ENCODE data around the gene POLR1C.
A peak's percentile ranks its signal among the peaks of the same experiment; 100 is the strongest.
"Not testable (repeated sequence)": the region's sequence is repeated elsewhere in the genome, so short reads cannot be mapped to it uniquely, and the experiment has no call there.

POLR1C gene

GRCh38 chr6:43488667-43489276, 28.1 kb upstream of the POLR1C start:
- H3K4me1 Mint-ChIP-seq = peaks cover 19% of the 10 kb centered on the region
- no peak overlapping the region for H3K4me3 Mint-ChIP-seq
- H3K9me3 Mint-ChIP-seq = no peaks in the 10 kb centered on the region
- no peak for ATAC-seq
- no peaks in the 10 kb centered on the region for H3K27me3 Mint-ChIP-seq
- H3K36me3 Mint-ChIP-seq = peaks cover 10% of the 10 kb centered on the region
- H3K27ac Mint-ChIP-seq = no peak overlapping the region

GRCh38 chr6:43489277-43490072, 27.4 kb upstream of the POLR1C start:
- no peak overlapping the region for H3K4me3 Mint-ChIP-seq
- peaks cover 10% of the 10 kb centered on the region for H3K36me3 Mint-ChIP-seq
- H3K9me3 Mint-ChIP-seq = no peaks in the 10 kb centered on the region
- H3K4me1 Mint-ChIP-seq = peaks cover 19% of the 10 kb centered on the region
- no peak overlapping the region for H3K27ac Mint-ChIP-seq
- ATAC-seq = no peak
- H3K27me3 Mint-ChIP-seq = no peaks in the 10 kb centered on the region

- no peak for ATAC-seq
- Mint-ChIP-seq H3K27me3 (no peaks in the 10 kb centered on the region), H3K27ac (no peak overlapping the region), H3K4me1 (peaks cover 26% of the 10 kb centered on the region), H3K36me3 (peaks cover 10% of the 10 kb centered on the region), H3K4me3 (no peak overlapping the region), H3K9me3 (no peaks in the 10 kb centered on the region)
Measured at GRCh38 chr6:43490523-43490939, 26.4 kb upstream of the POLR1C start.

GRCh38 chr6:43491750-43492661, 24.9 kb upstream of the POLR1C start:
- Mint-ChIP-seq H3K27me3 (no peaks in the 10 kb centered on the region), H3K27ac (no peak overlapping the region), H3K9me3 (no peaks in the 10 kb centered on the region), H3K4me1 (peaks cover 26% of the 10 kb centered on the region), H3K36me3 (peaks cover 10% of the 10 kb centered on the region), H3K4me3 (no peak overlapping the region)
- ATAC-seq = no peak

- peaks cover 26% of the 10 kb centered on the region for H3K4me1 Mint-ChIP-seq
Measured at GRCh38 chr6:43492673-43493072, 24.2 kb upstream of the POLR1C start.

GRCh38 chr6:43493230-43493629, 23.7 kb upstream of the POLR1C start:
- no peaks in the 10 kb centered on the region for H3K9me3 Mint-ChIP-seq
- H3K4me1 Mint-ChIP-seq = peaks cover 22% of the 10 kb centered on the region
- H3K36me3 Mint-ChIP-seq = peaks cover 7% of the 10 kb centered on the region
- no peak overlapping the region for H3K4me3 Mint-ChIP-seq
- H3K27me3 Mint-ChIP-seq = no peaks in the 10 kb centered on the region
- no peak overlapping the region for H3K27ac Mint-ChIP-seq
- ATAC-seq = no peak

More at GRCh38 chr6:43492673-43493072, 24.2 kb upstream of the POLR1C start:
- Mint-ChIP-seq H3K9me3 (no peaks in the 10 kb centered on the region), H3K27me3 (no peaks in the 10 kb centered on the region), H3K27ac (no peak overlapping the region), H3K4me3 (no peak overlapping the region), H3K36me3 (peaks cover 10% of the 10 kb centered on the region)
- ATAC-seq = no peak

- peaks cover 18% of the 10 kb centered on the region for H3K4me1 Mint-ChIP-seq
- no peak overlapping the region for H3K27ac Mint-ChIP-seq
- no peaks in the 10 kb centered on the region for H3K27me3 Mint-ChIP-seq
- H3K9me3 Mint-ChIP-seq = no peaks in the 10 kb centered on the region
- ATAC-seq = no peak
- peaks cover 11% of the 10 kb centered on the region for H3K36me3 Mint-ChIP-seq
- H3K4me3 Mint-ChIP-seq = no peak overlapping the region
Measured at GRCh38 chr6:43493833-43494232, 23.1 kb upstream of the POLR1C start.

- H3K9me3 Mint-ChIP-seq = no peaks in the 10 kb centered on the region
- no peak for ATAC-seq
- no peak overlapping the region for H3K4me3 Mint-ChIP-seq
- H3K27me3 Mint-ChIP-seq = no peaks in the 10 kb centered on the region
- H3K36me3 Mint-ChIP-seq = peaks cover 15% of the 10 kb centered on the region
- H3K27ac Mint-ChIP-seq = no peak overlapping the region
- H3K4me1 Mint-ChIP-seq = peaks cover 14% of the 10 kb centered on the region
Measured at GRCh38 chr6:43494321-43494720, 22.6 kb upstream of the POLR1C start.

GRCh38 chr6:43494766-43495165, 22.1 kb upstream of the POLR1C start:
- Mint-ChIP-seq H3K4me1 (peaks cover 12% of the 10 kb centered on the region), H3K27ac (peak overlapping the region; percentile 29), H3K27me3 (no peaks in the 10 kb centered on the region), H3K36me3 (peaks cover 19% of the 10 kb centered on the region), H3K9me3 (no peaks in the 10 kb centered on the region), H3K4me3 (no peak overlapping the region)
- no peak for ATAC-seq

GRCh38 chr6:43495409-43495941, 21.4 kb upstream of the POLR1C start:
- peaks cover 7% of the 10 kb centered on the region for H3K4me1 Mint-ChIP-seq
- H3K36me3 Mint-ChIP-seq = peaks cover 18% of the 10 kb centered on the region
- H3K27me3 Mint-ChIP-seq = no peaks in the 10 kb centered on the region
- no peak overlapping the region for H3K4me3 Mint-ChIP-seq
- no peak for ATAC-seq
- H3K9me3 Mint-ChIP-seq = no peaks in the 10 kb centered on the region
- peak overlapping the region; percentile 29 for H3K27ac Mint-ChIP-seq

GRCh38 chr6:43496370-43497128, 20.3 kb upstream of the POLR1C start:
- Mint-ChIP-seq H3K27ac (no peak overlapping the region), H3K4me1 (peaks cover 7% of the 10 kb centered on the region)
- no peak for ATAC-seq

GRCh38 chr6:43497129-43497396, 19.8 kb upstream of the POLR1C start:
- peaks cover 7% of the 10 kb centered on the region for H3K4me1 Mint-ChIP-seq
- H3K27ac Mint-ChIP-seq = no peak overlapping the region
- peaks cover 33% of the 10 kb centered on the region for H3K36me3 Mint-ChIP-seq
- no peaks in the 10 kb centered on the region for H3K9me3 Mint-ChIP-seq
- no peak overlapping the region for H3K4me3 Mint-ChIP-seq
- no peaks in the 10 kb centered on the region for H3K27me3 Mint-ChIP-seq
- ATAC-seq = no peak

More at GRCh38 chr6:43496370-43497128, 20.3 kb upstream of the POLR1C start:
- Mint-ChIP-seq H3K9me3 (no peaks in the 10 kb centered on the region), H3K36me3 (peaks cover 28% of the 10 kb centered on the region), H3K27me3 (no peaks in the 10 kb centered on the region), H3K4me3 (no peak overlapping the region)

GRCh38 chr6:43497689-43498088, 19.2 kb upstream of the POLR1C start:
- H3K27me3 Mint-ChIP-seq = no peaks in the 10 kb centered on the region
- H3K4me1 Mint-ChIP-seq = peaks cover 7% of the 10 kb centered on the region
- H3K4me3 Mint-ChIP-seq = no peak overlapping the region
- peaks cover 39% of the 10 kb centered on the region for H3K36me3 Mint-ChIP-seq
- no peak for ATAC-seq
- H3K9me3 Mint-ChIP-seq = no peaks in the 10 kb centered on the region
- no peak overlapping the region for H3K27ac Mint-ChIP-seq

GRCh38 chr6:43498291-43498690, 18.6 kb upstream of the POLR1C start:
- H3K4me3 Mint-ChIP-seq, H3K4me1 Mint-ChIP-seq, ATAC-seq, H3K27me3 Mint-ChIP-seq, H3K9me3 Mint-ChIP-seq, H3K27ac Mint-ChIP-seq: not testable (repeated sequence)
- H3K36me3 Mint-ChIP-seq = peaks cover 45% of the 10 kb centered on the region
